TTC549 (cell line): Measurements from ENCODE around the gene FILIP1L.
"Not testable (repeated sequence)": the region's sequence is repeated elsewhere in the genome, so short reads cannot be mapped to it uniquely, and the experiment has no call there.

ENCODE experiments used
- FAIRE-seq: peaks from 2 replicates; lab custom pipeline; 2012; peaks lifted over from hg19 to GRCh38; lab: Jason Lieb, UNC

The FILIP1L gene

GRCh38 chr3:99842826-99843589 is 271.3 kb downstream of the FILIP1L start:
- FAIRE-seq, result peak; percentile 81

GRCh38 chr3:99841949-99842348 is 272.4 kb downstream of the FILIP1L start:
- not testable (repeated sequence) for FAIRE-seq

- FAIRE-seq, result no peak
Observed at GRCh38 chr3:99839613-99840012, 274.7 kb downstream of the FILIP1L start.

- no peak for FAIRE-seq
Observed at GRCh38 chr3:99838755-99839154, 275.5 kb downstream of the FILIP1L start.

- no peak for FAIRE-seq
Observed at GRCh38 chr3:99837715-99838114, 276.6 kb downstream of the FILIP1L start.

GRCh38 chr3:99836681-99837080 is 277.6 kb downstream of the FILIP1L start:
- FAIRE-seq, result no peak

GRCh38 chr3:99834211-99834957 is 279.9 kb downstream of the FILIP1L start:
- FAIRE-seq, result no peak

- no peak for FAIRE-seq
Observed at GRCh38 chr3:99833617-99834205, 280.6 kb downstream of the FILIP1L start.

- FAIRE-seq, result no peak
Observed at GRCh38 chr3:99829844-99830243, 284.5 kb downstream of the FILIP1L start.

- FAIRE-seq, result no peak
Observed at GRCh38 chr3:99825004-99825640, 289.2 kb downstream of the FILIP1L start.

- no peak for FAIRE-seq
Observed at GRCh38 chr3:99823723-99824711, 290.3 kb downstream of the FILIP1L start.

GRCh38 chr3:99818818-99819217 is 295.5 kb downstream of the FILIP1L start:
- FAIRE-seq, result no peak

GRCh38 chr3:99817437-99818240 is 296.7 kb downstream of the FILIP1L start, which contains the start of gene CMSS1:
Gene CMSS1, plus strand, starts transcription at chr3:99817862.
- FAIRE-seq, result peak; percentile 5

- no peak for FAIRE-seq
Observed at GRCh38 chr3:99817047-99817436, 297.3 kb downstream of the FILIP1L start.

- no peak for FAIRE-seq
Observed at GRCh38 chr3:99810403-99810802, 303.9 kb downstream of the FILIP1L start.

GRCh38 chr3:99809565-99809964 is 304.7 kb downstream of the FILIP1L start:
- no peak for FAIRE-seq

GRCh38 chr3:99808163-99808794 is 306.0 kb downstream of the FILIP1L start:
- FAIRE-seq, result no peak

GRCh38 chr3:99805160-99805559 is 309.1 kb downstream of the FILIP1L start:
- FAIRE-seq, result no peak

GRCh38 chr3:99803297-99803696 is 311.0 kb downstream of the FILIP1L start:
- FAIRE-seq, result no peak

- FAIRE-seq, result no peak
Observed at GRCh38 chr3:99799422-99799821, 314.9 kb downstream of the FILIP1L start.
